K562 (cell line): Measurements from ENCODE around the gene SBDS. TPM values are rescaled to one million over a fixed set of nuclear protein-coding genes. Genes with fewer than 3 reads are reported as not detected.

Experiments
- ATAC-seq: fragments of 200-7000 bp; cut with Tn5 transposase; 3 replicates; pipeline ENCODE4 v1.9.1; 2020; ENCODE audit warnings: moderate library complexity
- BruUV-seq: library from RNA; stranded (reverse); fragments of 400-500 nt; replicated peaks from 2 replicates; lab custom pipeline; 2021; lab: Mats Ljungman, UMichigan
- CTCF ChIA-PET: fragments of 300-600 bp; formaldehyde crosslinking; extraction: SDS; loops from one replicate; lab custom pipeline; 2021; ENCODE audit warnings: low intra/inter-chr PET ratio; lab: Yijun Ruan, JAX
- POLR2A ChIA-PET: fragments of 300-600, 350-650 bp; sonication (Branson Sonifier 250); formaldehyde crosslinking; extraction: SDS; loops from one replicate; lab custom pipeline; 2021; ENCODE audit warnings: antibody characterized with exemption, inconsistent platforms; lab: Yijun Ruan, JAX
- DNase-seq, 4 experiments: peaks; one replicate each; pipeline versions ENCODE4 v3.0.0 to v3.0.0-alpha.2; 2011 to 2018; ENCODE audit warnings: low spot score in 3 of 4, mixed read lengths in 3 of 4; ENCODE audit errors: extremely low read depth in 1 of 4
- FAIRE-seq: peaks from 2 replicates; lab custom pipeline; 2011; peaks lifted over from hg19 to GRCh38; lab: Jason Lieb, UNC
- H2AFZ ChIP-seq: 2 replicates; pipeline ENCODE4 v1.6.0; 2011; ENCODE audit warnings: low read depth, low read length, control low read depth, inconsistent platforms
- H3K27ac ChIP-seq: fragments of 200-600 bp; 3 replicates; pipeline ENCODE4 v1.8.0; 2011; ENCODE audit warnings: low read depth, mild to moderate bottlenecking, control low read depth, inconsistent platforms, low read length, moderate library complexity, mixed read lengths; ENCODE audit errors: extremely low read depth
- H3K27me3 ChIP-seq, 2 experiments: fragments of 300-600 bp in 1 of 2; 2 replicates in 1 of 2; 3 replicates in 1 of 2; pipeline versions ENCODE4 v1.6.0 to v1.8.0; 2011; ENCODE audit warnings: inconsistent platforms in 2 of 2, low read length in 2 of 2, mild to moderate bottlenecking in 1 of 2, mixed read lengths in 1 of 2, moderate library complexity in 1 of 2; ENCODE audit not compliant: control insufficient read depth in 2 of 2, insufficient read depth in 2 of 2
- H3K36me3 ChIP-seq: fragments of 300-600 bp; 3 replicates; pipeline ENCODE4 v1.8.0; 2011; ENCODE audit warnings: mild to moderate bottlenecking, low read length, inconsistent platforms; ENCODE audit not compliant: control insufficient read depth, insufficient read depth
- H3K4me1 ChIP-seq, 2 experiments: fragments of 200-600 bp in 1 of 2; replicated peaks in 1 of 2; 2 replicates in 1 of 2; 3 replicates in 1 of 2; pipeline versions ENCODE4 v1.5.1 to v1.8.0; 2011; ENCODE audit warnings: inconsistent platforms in 2 of 2, low read length in 2 of 2, mild to moderate bottlenecking in 1 of 2, mixed read lengths in 1 of 2, moderate library complexity in 1 of 2; ENCODE audit not compliant: control insufficient read depth in 2 of 2, insufficient read depth in 2 of 2
- H3K4me2 ChIP-seq: 2 replicates; pipeline ENCODE4 v1.6.1; 2011; ENCODE audit warnings: low read length, control low read depth, inconsistent platforms, mixed read lengths; ENCODE audit not compliant: insufficient read depth
- H3K4me3 ChIP-seq: fragments of 200-600 bp; sonication (generic), shearing (Covaris generic); 2 replicates; pipeline ENCODE4 v1.5.1; 2016; ENCODE audit warnings: control low read depth, inconsistent platforms
- H3K79me2 ChIP-seq: fragments of 200-600 bp; 3 replicates; pipeline ENCODE4 v1.8.0; 2011; ENCODE audit warnings: low read length, inconsistent platforms; ENCODE audit not compliant: control insufficient read depth, insufficient read depth
- H3K9ac ChIP-seq, 2 experiments: 2 replicates each; pipeline versions ENCODE4 v1.6.0 to v1.6.1; 2011; ENCODE audit warnings: low read depth in 2 of 2, low read length in 2 of 2, control low read depth in 1 of 2, inconsistent platforms in 1 of 2, mild to moderate bottlenecking in 1 of 2, mixed read lengths in 1 of 2; ENCODE audit not compliant: insufficient read depth in 1 of 2
- H3K9me1 ChIP-seq: one replicate; pipeline ENCODE4 v1.6.0; 2011; ENCODE audit warnings: inconsistent platforms, mild to moderate bottlenecking, low read length, moderate library complexity; ENCODE audit not compliant: control insufficient read depth, insufficient read depth
- H3K9me3 ChIP-seq: replicated peaks from 2 replicates; pipeline ENCODE4 v1.5.1; 2011; ENCODE audit warnings: low read depth, low read length, inconsistent platforms; ENCODE audit not compliant: control insufficient read depth, insufficient read depth
- H4K20me1 ChIP-seq: replicated peaks from 2 replicates; pipeline ENCODE4 v1.6.1; 2011; ENCODE audit warnings: low read length, inconsistent platforms, mixed read lengths; ENCODE audit not compliant: control insufficient read depth, insufficient read depth
- CTCF ChIP-seq, 3 experiments: IDR thresholded peaks in 2 of 3; conservative IDR thresholded peaks in 1 of 3; 2 replicates each; pipeline ENCODE4 v1.5.1; 2011 to 2012; ENCODE audit warnings: low read length in 3 of 3, mild to moderate bottlenecking in 3 of 3, control low read depth in 2 of 3, improper control_type of control experiment in 1 of 3, inconsistent platforms in 1 of 3, low read depth in 1 of 3, mixed read lengths in 1 of 3, moderate library complexity in 1 of 3; ENCODE audit not compliant: insufficient read depth in 2 of 3
- KAT7 ChIP-seq: sonication (generic); formaldehyde crosslinking; IDR thresholded peaks from 2 replicates; pipeline ENCODE4 v1.8.0; 2022; ENCODE audit warnings: missing genetic modification reagents, mild to moderate bottlenecking, borderline replicate concordance
- MAFF ChIP-seq: IDR thresholded peaks from 2 replicates; pipeline ENCODE4 v1.6.1; 2012; ENCODE audit warnings: low read length, improper control_type of control experiment
- MAFG ChIP-seq: fragments of 450-650 bp; conservative IDR thresholded peaks from 2 replicates; pipeline ENCODE4 v1.6.1; 2016; ENCODE audit warnings: missing genetic modification characterization, missing compliant biosample characterization
- ZNF12 ChIP-seq: sonication (generic); formaldehyde crosslinking; IDR thresholded peaks from 2 replicates; pipeline ENCODE4 v1.4.0; 2020; ENCODE audit warnings: mild to moderate bottlenecking, missing genetic modification reagents
- ZNF316 ChIP-seq: fragments of 450-650 bp; IDR thresholded peaks from 2 replicates; pipeline ENCODE4 v1.6.1; 2016
- WGBS: fragments of 100-300 bp; shearing (Covaris generic); methylation state at CpG from one replicate; pipeline ENCODE4 v1.1.6; 2016; ENCODE audit warnings: low coverage, mixed read lengths; ENCODE audit not compliant: insufficient coverage; ENCODE audit errors: missing lambda C conversion rate; 5-methylcytosine and 5-hydroxymethylcytosine counted together
- in situ Hi-C: fragments of 300-500 bp; cut with MboI; formaldehyde crosslinking; loops from 4 replicates; pipeline ENCODE4 v1.15.0; 2018; ENCODE audit warnings: inconsistent platforms, mixed read lengths
- intact Hi-C: fragments of 100-400 bp; cut with micrococcal nuclease; formaldehyde crosslinking; loops from 2 replicates; pipeline ENCODE4 v1.14.2; 2022
- polyA plus RNA-seq, 8 experiments: library from polyadenylated mRNA; depleted of rRNA in 4 of 8; stranded (reverse) in 5 of 8; unstranded in 3 of 8; fragments of >200 nt; fragmentation: Nextera tagmentation in 2 of 8; fragmentation: Illumina TruSeq in 1 of 8; extraction: Ambion mirVana in 2 of 8; extraction: Trizol in 1 of 8; gene quantifications; 2 replicates each; pipeline versions ENCODE4 v1.2.1 to v1.2.3, GENCODE V29; 2011 to 2014; ENCODE audit warnings: inconsistent platforms in 1 of 8, missing spikeins in 1 of 8
- total RNA-seq, 7 experiments: library from RNA; depleted of rRNA in 6 of 7; stranded (reverse); fragments of >200 nt in 6 of 7; fragmentation: Illumina TruSeq in 2 of 7; extraction: Trizol in 2 of 7; gene quantifications; 2 replicates each; pipeline versions ENCODE4 v1.2.1 to v1.2.3, GENCODE V29; 2011 to 2021; ENCODE audit warnings: low replicate concordance in 1 of 7

Gene SBDS
- total and polyA plus RNA-seq, 9 of the 15 experiments (the other 6 are each of a cell fraction or from before 2014, with no cell fraction given): 105 to 174 (median 117) TPM

GRCh38 chr7:66939325-66939724 is 56.1 kb downstream of the SBDS start:
- ChIA-PET POLR2A (no interaction called here), CTCF (no interaction called here)
- Histone ChIP-seq H2AFZ (no peak overlapping the region), H3K9me1 (no peaks in the 10 kb centered on the region), H3K4me1 (no peaks in the 10 kb centered on the region; a peak in 1 of 5 replicates), H3K27me3 (no peaks in the 10 kb centered on the region), H3K4me3 (no peak overlapping the region), H3K36me3 (peaks cover 56% of the 10 kb centered on the region), H3K4me2 (no peak overlapping the region), H3K27ac (no peak overlapping the region), H3K9ac (no peak overlapping the region), H3K79me2 (peaks cover 68% of the 10 kb centered on the region), H3K9me3 (no peaks in the 10 kb centered on the region), H4K20me1 (no peaks in the 10 kb centered on the region; the same call in 1 of the 2 replicates)
- in situ Hi-C loops: no loop called here
- intact Hi-C loops: no loop called here
- ATAC-seq: no peak
- DNase-seq: no peak
- FAIRE-seq: peak; percentile 61
- BruUV-seq: no TSS peak
- 89% methylated on average over 4 of the region's 4 CpGs for WGBS
- TF ChIP-seq CTCF (IDR thresholded peaks at IDR 0.05 in 2 of 3, conservative IDR thresholded peaks at IDR 0.05 in 1 of 3; ENCODE audit: insufficient read depth in 2 of 3, low read depth in 1 of 3, low read length in 3 of 3) (no peak), MAFF (peak; percentile 38; the same call in 1 of the 2 replicates), MAFG (tag) (peak; percentile 26), ZNF316 (peak; percentile 77), ZNF12 (CRISPR knock-in tag) (no peak), KAT7 (CRISPR knock-in tag) (no peak)
- TF ChIP-seq, all 486 proteins: peak for 3
